Ovary (tissue), 3 donors: Measurements from ENCODE around the gene MAPK1.
A peak's percentile ranks its signal among the peaks of the same experiment; 100 is the strongest.

Source experiments
- EP300 ChIP-seq: sonication (generic); formaldehyde crosslinking; IDR thresholded peaks from one replicate; pipeline ENCODE4 v1.6.1; 2017; ENCODE audit warnings: antibody characterized with exemption
- POLR2A ChIP-seq: fragments of 450-650 bp; IDR thresholded peaks from one replicate; pipeline ENCODE4 v1.6.1; 2017; ENCODE audit warnings: antibody characterized with exemption, mild to moderate bottlenecking, moderate library complexity
- TF ChIP-seq, protein P1 (sequence below), 3 donors: fragments of 450-650 bp in 2 of 3; fragments of 200-600 bp in 1 of 3; IDR thresholded peaks; one replicate each; pipeline versions ENCODE4 v1.5.1 to v1.8.0; 2016 to 2022; ENCODE audit warnings: antibody characterized with exemption in 3 of 3, mild to moderate bottlenecking in 1 of 3
- donor health status: DM: no; HTN: no; CAD: no.

DNA sequence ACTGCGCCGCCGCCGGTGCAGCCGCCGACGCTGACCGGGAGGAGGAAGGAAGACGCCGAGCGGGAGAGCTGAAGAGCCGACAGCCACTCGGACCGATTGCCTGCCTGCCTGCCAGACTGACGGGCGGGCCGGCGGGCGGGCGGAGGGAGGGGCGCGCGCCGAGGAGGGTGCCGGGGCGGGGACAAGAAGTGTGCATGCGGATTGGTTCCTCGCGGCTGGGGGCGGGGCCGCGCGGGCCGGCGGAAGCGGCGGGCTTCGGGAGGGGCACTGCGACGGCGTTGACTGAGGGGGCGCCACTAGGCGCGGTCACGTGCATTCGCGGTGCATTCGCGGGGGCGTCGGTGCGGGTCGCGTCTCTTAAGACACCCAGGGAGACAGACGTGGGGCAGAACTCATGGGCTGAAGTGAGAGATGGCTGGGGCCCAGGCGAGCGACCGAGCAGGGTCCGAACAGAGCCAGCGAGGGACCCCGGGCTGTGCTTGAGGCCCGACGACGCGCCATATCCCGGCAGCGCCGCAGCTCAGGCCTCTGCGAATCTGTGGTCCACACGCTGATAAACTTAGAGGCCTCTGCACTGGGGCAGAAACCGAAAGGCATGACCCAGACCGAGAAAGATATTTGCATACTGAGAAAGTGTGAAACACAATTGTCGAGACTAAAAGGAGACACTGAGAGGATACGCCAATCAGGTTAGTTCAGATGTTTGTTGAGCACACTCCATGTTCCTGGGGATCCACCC lies at the start of gene MAPK1:
- TF ChIP-seq, protein P1, sequence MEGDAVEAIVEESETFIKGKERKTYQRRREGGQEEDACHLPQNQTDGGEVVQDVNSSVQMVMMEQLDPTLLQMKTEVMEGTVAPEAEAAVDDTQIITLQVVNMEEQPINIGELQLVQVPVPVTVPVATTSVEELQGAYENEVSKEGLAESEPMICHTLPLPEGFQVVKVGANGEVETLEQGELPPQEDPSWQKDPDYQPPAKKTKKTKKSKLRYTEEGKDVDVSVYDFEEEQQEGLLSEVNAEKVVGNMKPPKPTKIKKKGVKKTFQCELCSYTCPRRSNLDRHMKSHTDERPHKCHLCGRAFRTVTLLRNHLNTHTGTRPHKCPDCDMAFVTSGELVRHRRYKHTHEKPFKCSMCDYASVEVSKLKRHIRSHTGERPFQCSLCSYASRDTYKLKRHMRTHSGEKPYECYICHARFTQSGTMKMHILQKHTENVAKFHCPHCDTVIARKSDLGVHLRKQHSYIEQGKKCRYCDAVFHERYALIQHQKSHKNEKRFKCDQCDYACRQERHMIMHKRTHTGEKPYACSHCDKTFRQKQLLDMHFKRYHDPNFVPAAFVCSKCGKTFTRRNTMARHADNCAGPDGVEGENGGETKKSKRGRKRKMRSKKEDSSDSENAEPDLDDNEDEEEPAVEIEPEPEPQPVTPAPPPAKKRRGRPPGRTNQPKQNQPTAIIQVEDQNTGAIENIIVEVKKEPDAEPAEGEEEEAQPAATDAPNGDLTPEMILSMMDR (IDR thresholded peaks at IDR 0.05), result peak in 2 of 3 donors; percentile 30 to 46
- TF ChIP-seq EP300, result no peak
- TF ChIP-seq POLR2A, result peak; percentile 62
